H9 (cell line): Measurements from ENCODE around the gene TRIP10. TPM values are rescaled to one million over a fixed set of nuclear protein-coding genes. Genes with fewer than 3 reads are reported as not detected.

ENCODE experiments used
- DNase-seq: peaks from one replicate; pipeline ENCODE4 v3.0.0-alpha.2; 2017
- H2AFZ ChIP-seq: one replicate; pipeline ENCODE4 v1.6.1; 2013; ENCODE audit warnings: mild to moderate bottlenecking, low read length, control low read depth, moderate library complexity
- H2AK5ac ChIP-seq: 2 replicates; pipeline ENCODE4 v1.6.1; 2013; ENCODE audit warnings: low read length, control low read depth, mixed read lengths; ENCODE audit not compliant: insufficient read length
- H2BK120ac ChIP-seq: one replicate; pipeline ENCODE4 v1.6.1; 2013; ENCODE audit warnings: low read depth, mild to moderate bottlenecking, low read length, control low read depth, inconsistent platforms; ENCODE audit not compliant: poor library complexity, severe bottlenecking
- H2BK12ac ChIP-seq: 2 replicates; pipeline ENCODE4 v1.6.1; 2013; ENCODE audit warnings: low read length, control low read depth, mixed read lengths, low read depth; ENCODE audit not compliant: insufficient read length
- H2BK15ac ChIP-seq: 2 replicates; pipeline ENCODE4 v1.6.1; 2013; ENCODE audit warnings: low read depth, low read length, control low read depth
- H2BK20ac ChIP-seq: one replicate; pipeline ENCODE4 v1.6.1; 2013; ENCODE audit warnings: low read depth, mild to moderate bottlenecking, low read length, control low read depth, inconsistent platforms; ENCODE audit not compliant: poor library complexity, severe bottlenecking
- H2BK5ac ChIP-seq: 2 replicates; pipeline ENCODE4 v1.6.1; 2013; ENCODE audit warnings: low read length, control low read depth, mixed read lengths; ENCODE audit not compliant: insufficient read length
- H3K14ac ChIP-seq: 2 replicates; pipeline ENCODE4 v1.6.1; 2013; ENCODE audit warnings: low read length, control low read depth; ENCODE audit not compliant: insufficient read depth
- H3K18ac ChIP-seq: 2 replicates; pipeline ENCODE4 v1.6.1; 2013; ENCODE audit warnings: low read depth, mild to moderate bottlenecking, mixed read lengths, low read length, control low read depth; ENCODE audit not compliant: insufficient read length
- H3K23ac ChIP-seq: 2 replicates; pipeline ENCODE4 v1.6.1; 2013; ENCODE audit warnings: low read length, control low read depth, mixed read lengths, low read depth; ENCODE audit not compliant: insufficient read length
- H3K23me2 ChIP-seq: 2 replicates; pipeline ENCODE4 v1.6.1; 2013; ENCODE audit warnings: low read depth, mild to moderate bottlenecking, mixed read lengths, low read length, control low read depth; ENCODE audit not compliant: insufficient read length, poor library complexity, severe bottlenecking
- H3K27ac ChIP-seq: 2 replicates; pipeline ENCODE4 v1.5.1; 2013; ENCODE audit warnings: low read length, control low read depth, mixed read lengths, low read depth; ENCODE audit not compliant: insufficient read length
- H3K27me3 ChIP-seq: 2 replicates; pipeline ENCODE4 v1.6.1; 2013; ENCODE audit warnings: low read length, control low read depth, inconsistent platforms; ENCODE audit not compliant: insufficient read depth
- H3K4ac ChIP-seq: 2 replicates; pipeline ENCODE4 v1.6.1; 2013; ENCODE audit warnings: low read depth, mild to moderate bottlenecking, control low read depth, inconsistent platforms, low read length, moderate library complexity
- H3K4me1 ChIP-seq: 2 replicates; pipeline ENCODE4 v1.6.1; 2013; ENCODE audit warnings: low read length, control low read depth, inconsistent platforms; ENCODE audit not compliant: insufficient read depth
- H3K4me2 ChIP-seq: 2 replicates; pipeline ENCODE4 v1.6.1; 2013; ENCODE audit warnings: low read length, control low read depth, mixed read lengths; ENCODE audit not compliant: insufficient read length, insufficient read depth
- H3K56ac ChIP-seq: 2 replicates; pipeline ENCODE4 v1.6.1; 2013; ENCODE audit warnings: low read depth, mild to moderate bottlenecking, mixed read lengths, low read length, control low read depth; ENCODE audit not compliant: insufficient read length
- H3K79me1 ChIP-seq: 2 replicates; pipeline ENCODE4 v1.6.1; 2013; ENCODE audit warnings: low read depth, mild to moderate bottlenecking, moderate library complexity, low read length, control low read depth, inconsistent platforms; ENCODE audit not compliant: insufficient read depth, poor library complexity, severe bottlenecking
- H3K79me2 ChIP-seq: 2 replicates; pipeline ENCODE4 v1.6.1; 2013; ENCODE audit warnings: low read length, control low read depth, inconsistent platforms; ENCODE audit not compliant: insufficient read depth
- H3K9ac ChIP-seq: 2 replicates; pipeline ENCODE4 v1.6.1; 2013; ENCODE audit warnings: low read length, control low read depth, mixed read lengths; ENCODE audit not compliant: insufficient read length; ENCODE audit errors: extremely low read depth
- H3K9me3 ChIP-seq: one replicate; pipeline ENCODE4 v1.6.1; 2013; ENCODE audit warnings: low read depth, low read length, inconsistent platforms; ENCODE audit not compliant: control insufficient read depth
- H3T11ph ChIP-seq: one replicate; pipeline ENCODE4 v1.6.1; 2013; ENCODE audit warnings: mild to moderate bottlenecking, low read length, control low read depth, inconsistent platforms
- H4K20me1 ChIP-seq: one replicate; pipeline ENCODE4 v1.6.1; 2013; ENCODE audit not compliant: control insufficient read depth, insufficient read length, insufficient read depth
- H4K5ac ChIP-seq: 2 replicates; pipeline ENCODE4 v1.6.1; 2013; ENCODE audit warnings: low read depth, mild to moderate bottlenecking, mixed read lengths, low read length, control low read depth; ENCODE audit not compliant: insufficient read length
- H4K8ac ChIP-seq: replicated peaks from 2 replicates; pipeline ENCODE4 v1.6.1; 2013; ENCODE audit warnings: low read length, control low read depth, mixed read lengths, low read depth; ENCODE audit not compliant: insufficient read length
- H4K91ac ChIP-seq: 2 replicates; pipeline ENCODE4 v1.6.1; 2013; ENCODE audit warnings: low read depth, mild to moderate bottlenecking, moderate library complexity, mixed read lengths, low read length, control low read depth; ENCODE audit not compliant: insufficient read length
- H3K27ac Mint-ChIP-seq, 3 experiments: 2 replicates in 2 of 3; 3 replicates in 1 of 3; pipeline ENCODE4 v1.8.0; 2020 to 2021; ENCODE audit warnings: mixed read lengths in 3 of 3, mild to moderate bottlenecking in 1 of 3, moderate library complexity in 1 of 3
- H3K27me3 Mint-ChIP-seq: 2 replicates; pipeline ENCODE4 v1.8.0; 2021; ENCODE audit warnings: low read depth, mild to moderate bottlenecking, moderate library complexity, mixed read lengths
- H3K36me3 Mint-ChIP-seq, 3 experiments: 2 replicates in 2 of 3; 3 replicates in 1 of 3; pipeline ENCODE4 v1.8.0; 2020 to 2021; ENCODE audit warnings: low read depth in 3 of 3, mixed read lengths in 3 of 3; ENCODE audit not compliant: insufficient read depth in 1 of 3
- H3K4me1 Mint-ChIP-seq, 2 experiments: 2 replicates each; pipeline ENCODE4 v1.8.0; 2020; ENCODE audit warnings: mixed read lengths in 2 of 2
- H3K4me3 Mint-ChIP-seq, 2 experiments: 2 replicates in 1 of 2; 3 replicates in 1 of 2; pipeline ENCODE4 v1.8.0; 2020 to 2021; ENCODE audit warnings: mild to moderate bottlenecking in 2 of 2, mixed read lengths in 2 of 2, moderate library complexity in 1 of 2
- H3K9me3 Mint-ChIP-seq, 2 experiments: 2 replicates in 1 of 2; 3 replicates in 1 of 2; pipeline ENCODE4 v1.8.0; 2020; ENCODE audit warnings: mild to moderate bottlenecking in 2 of 2, mixed read lengths in 2 of 2, moderate library complexity in 1 of 2
- CTCF ChIP-seq: fragments of 200-600 bp; sonication (generic); conservative IDR thresholded peaks from 3 replicates; pipeline ENCODE4 v1.8.0; 2021; ENCODE audit warnings: antibody characterized with exemption, mild to moderate bottlenecking
- WGBS: extraction: QIAGEN DNeasy Blood & Tissue Kit; methylation state at CpG from one replicate; pipeline ENCODE4 v1.1.7; 2013; ENCODE audit warnings: missing lambda C conversion rate, low lambda C conversion rate, mixed read lengths; ENCODE audit not compliant: insufficient read length; ENCODE audit errors: extremely low coverage; 5-methylcytosine and 5-hydroxymethylcytosine counted together
- total RNA-seq: library from RNA; stranded (reverse); gene quantifications from 2 replicates; pipeline ENCODE4 v1.2.1, GENCODE V29; 2021

The TRIP10 gene
- total RNA-seq, 1 experiment from 2014 or later, result 56.4 TPM

- Histone ChIP-seq H3K4me1 (peaks cover 12% of the 10 kb centered on the region), H3K23ac (no peak overlapping the region), H3K9ac (peak overlapping the region; percentile 56), H2BK5ac (no peak overlapping the region), H3T11ph (no peak overlapping the region), H3K23me2 (peaks cover 21% of the 10 kb centered on the region), H2BK20ac (no peak overlapping the region), H3K18ac (no peak overlapping the region), H3K4me2 (peak overlapping the region; percentile 42), H3K79me2 (no peaks in the 10 kb centered on the region; the same call in 1 of the 2 replicates), H3K4ac (no peak overlapping the region), H2BK15ac (no peak overlapping the region), H3K27ac (no peak overlapping the region), H4K5ac (no peak overlapping the region), H4K91ac (no peak overlapping the region), H3K79me1 (no peaks in the 10 kb centered on the region), H3K9me3 (no peaks in the 10 kb centered on the region), H4K8ac (no peak overlapping the region), H2BK120ac (no peak overlapping the region), H4K20me1 (no peaks in the 10 kb centered on the region), H2AK5ac (no peak overlapping the region), H3K27me3 (no peaks in the 10 kb centered on the region), H3K14ac (no peak overlapping the region; the same call in 1 of the 2 replicates), H2AFZ (no peak overlapping the region), H2BK12ac (no peak overlapping the region), H3K56ac (no peak overlapping the region)
- H3K4me3 Mint-ChIP-seq, result peak overlapping the region; percentile 84 to 92
- H3K9me3 Mint-ChIP-seq, result no peaks in the 10 kb centered on the region
- peak overlapping the region; percentile 91 to 92 (median 91); a peak in 4 of 7 replicates for H3K27ac Mint-ChIP-seq
- H3K36me3 Mint-ChIP-seq, result peaks cover 29 to 35% (median 35%) of the 10 kb centered on the region in 3 experiments
- TF ChIP-seq CTCF, result no peak
- H3K4me1 Mint-ChIP-seq, result peaks cover 49 to 65% of the 10 kb centered on the region in 2 experiments
- peak; percentile 69 for DNase-seq
- WGBS, result no CpG with 5 or more reads among the region's 46 CpGs
- H3K27me3 Mint-ChIP-seq, result no peaks in the 10 kb centered on the region
Measured at GRCh38 chr19:6740589-6741343, 1.3 kb downstream of the TRIP10 start.
